ENCODE measurements around the gene SLC39A11. TPM values are rescaled to one million over a fixed set of nuclear protein-coding genes. Genes with fewer than 3 reads are reported as not detected.

SLC39A11 gene
- polyA plus RNA-seq, 1 donor: 24.4 TPM

- DNase-seq: no peak
Observed at GRCh38 chr17:72872396-72872795, 220.1 kb downstream of the SLC39A11 start.

- no peak for DNase-seq
Observed at GRCh38 chr17:72870367-72870985, 222.0 kb downstream of the SLC39A11 start.

DNA sequence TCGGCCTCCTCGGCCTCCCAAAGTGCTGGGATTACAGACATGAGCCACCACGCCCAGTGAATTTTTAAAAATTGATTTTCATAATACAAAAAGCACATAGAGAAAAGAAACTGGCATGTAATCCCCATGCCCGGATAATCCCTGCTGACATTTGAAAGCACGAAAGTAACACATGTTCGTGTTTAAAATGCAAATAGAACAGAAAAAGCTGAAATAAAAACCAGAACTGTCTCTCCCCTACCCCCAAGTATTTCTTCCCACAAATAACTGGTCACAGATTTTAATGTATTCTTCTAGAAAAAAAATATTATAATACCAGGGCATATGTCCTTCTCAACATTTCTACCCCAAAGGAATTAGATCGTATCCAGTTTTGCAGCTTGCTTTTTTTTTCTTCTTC is 222.9 kb downstream of the SLC39A11 start:
- DNase-seq: no peak

- DNase-seq: no peak
Observed at GRCh38 chr17:72865954-72866353, 226.5 kb downstream of the SLC39A11 start.

GRCh38 chr17:72863526-72864211 is 228.8 kb downstream of the SLC39A11 start:
- DNase-seq: no peak

DNA sequence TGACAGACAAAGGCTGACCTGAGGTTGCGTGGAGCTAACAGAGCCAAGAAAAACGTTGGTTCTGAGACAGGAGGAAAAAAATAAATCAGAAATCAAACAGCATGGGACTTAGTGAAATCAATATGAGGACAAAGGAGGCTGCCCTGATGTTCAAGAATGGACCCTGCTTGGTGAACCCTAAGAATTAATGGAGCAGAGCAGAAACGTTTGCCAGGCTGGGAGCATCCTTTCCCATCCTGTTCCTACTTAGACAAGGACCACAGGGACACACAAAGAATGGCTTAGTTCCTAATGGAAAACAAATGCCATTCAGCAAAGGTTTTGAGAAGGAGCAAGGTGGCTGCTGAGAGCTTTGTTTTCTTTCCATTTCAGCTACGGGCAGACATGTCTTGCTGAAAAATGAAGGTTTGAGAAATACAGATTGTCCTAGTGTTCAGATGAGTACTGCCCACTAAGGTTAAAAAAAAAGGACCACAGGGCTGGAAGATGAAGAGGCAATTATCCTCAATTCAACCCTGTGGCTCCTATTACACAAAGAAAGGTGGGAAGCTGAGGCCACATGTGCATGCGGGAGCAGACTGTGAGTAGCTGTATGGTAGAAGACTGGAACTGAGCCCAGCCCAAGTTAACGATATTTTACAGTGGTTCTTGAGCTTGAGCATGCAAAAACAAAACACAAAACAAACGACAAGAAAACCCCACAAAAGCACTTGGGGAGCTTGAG is 230.1 kb downstream of the SLC39A11 start:
- peak; percentile 17 for DNase-seq

GRCh38 chr17:72861811-72862210 is 230.7 kb downstream of the SLC39A11 start:
- no peak for DNase-seq

DNA sequence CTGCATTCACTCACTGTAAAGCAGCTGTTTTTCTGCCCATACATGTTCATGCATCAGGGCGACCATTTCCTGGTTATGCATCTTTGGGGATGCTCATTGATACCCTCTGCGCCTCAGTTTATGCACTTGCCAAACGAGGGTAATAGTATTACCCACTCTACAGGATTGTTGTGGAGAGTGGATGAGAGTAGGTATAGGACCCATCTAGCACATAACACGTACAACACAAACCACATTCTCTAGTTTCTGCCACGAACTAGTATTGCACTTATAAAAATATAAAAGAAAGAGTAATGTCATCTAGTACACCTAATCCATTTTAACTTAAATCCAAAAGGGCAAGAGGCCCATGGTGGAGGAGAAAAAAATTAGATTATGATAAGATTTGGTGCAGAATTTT is 231.7 kb downstream of the SLC39A11 start:
- no peak for DNase-seq

DNA sequence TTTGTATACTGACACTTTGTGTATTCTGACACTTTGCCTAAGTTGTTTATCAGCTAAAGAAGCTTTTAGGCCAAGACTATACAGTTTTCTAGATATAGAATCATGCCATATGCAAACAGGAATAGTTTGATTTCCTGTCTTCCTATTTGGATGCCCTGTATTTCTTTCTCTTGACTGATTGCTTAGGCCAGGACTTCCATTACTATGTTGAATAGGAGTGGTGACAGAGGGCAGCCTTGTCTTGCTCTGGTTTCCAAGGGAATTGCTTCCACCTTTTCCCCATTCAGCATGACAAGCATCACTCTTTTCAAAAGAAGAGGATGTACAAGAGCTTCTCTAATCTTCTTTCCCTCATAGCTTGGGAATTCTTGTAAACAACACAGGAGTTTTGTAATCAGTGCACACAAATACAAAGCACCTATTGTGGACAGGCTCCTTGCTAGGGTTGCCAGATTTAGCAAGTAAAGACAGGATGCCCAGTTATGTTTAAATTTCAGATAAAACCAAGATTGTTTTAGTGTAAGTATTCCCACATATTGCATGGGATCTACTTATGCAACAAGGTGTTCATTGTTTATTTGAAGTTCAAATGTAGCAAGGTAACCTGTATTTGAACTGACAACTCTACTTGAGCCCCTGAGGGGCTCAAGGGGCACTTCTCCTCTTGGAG is 233.5 kb downstream of the SLC39A11 start:
- no peak for DNase-seq

DNA sequence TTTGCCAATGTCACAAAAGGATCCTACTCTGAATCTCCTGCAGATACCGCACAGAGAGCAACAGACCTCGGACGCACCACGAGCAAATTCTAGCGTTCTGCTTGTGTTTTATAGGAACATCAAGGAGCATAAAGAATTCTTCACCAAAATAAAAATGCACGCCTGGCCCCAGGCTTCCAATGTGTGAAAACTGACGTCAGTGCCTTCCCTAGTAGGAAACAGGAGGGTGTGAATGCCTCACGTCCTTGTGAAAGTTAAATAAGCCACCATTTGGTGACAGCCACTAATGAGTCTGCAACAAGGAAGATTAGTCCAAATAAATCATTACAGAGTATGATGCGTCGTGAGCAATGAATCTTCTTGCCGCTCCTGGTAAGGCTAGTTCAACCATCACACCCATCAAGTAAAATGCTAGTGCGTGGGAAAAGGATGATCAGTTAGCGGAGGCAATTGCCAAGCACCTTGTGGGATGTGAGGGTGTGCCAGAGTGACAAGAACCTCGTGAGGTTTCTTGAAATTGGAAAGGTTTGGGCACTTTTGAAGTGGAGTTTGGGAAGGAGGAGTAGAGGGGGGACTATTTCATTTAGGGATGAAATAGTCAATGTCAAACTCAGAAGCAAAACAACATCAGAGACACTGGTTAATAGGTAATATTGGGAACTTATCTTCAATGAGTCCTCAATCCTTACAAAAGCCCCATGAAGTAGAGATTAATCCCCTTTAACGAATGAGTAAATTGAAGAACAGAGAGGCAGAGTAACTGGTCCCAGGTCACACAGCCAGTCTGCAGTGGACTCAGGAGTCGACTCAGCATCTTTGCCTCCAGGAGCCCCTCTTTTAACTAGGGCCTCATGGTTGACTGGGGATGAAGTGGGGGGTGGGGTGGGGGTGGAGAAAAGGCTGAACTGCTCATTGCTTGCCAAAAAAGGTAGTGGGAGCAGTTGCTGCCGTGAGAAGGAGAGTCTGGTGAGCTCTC is 238.8 kb downstream of the SLC39A11 start:
- no peak for DNase-seq

- no peak for DNase-seq
Observed at GRCh38 chr17:72852277-72852938, 240.1 kb downstream of the SLC39A11 start.

- no peak for DNase-seq
Observed at GRCh38 chr17:72850410-72851118, 241.9 kb downstream of the SLC39A11 start.

DNA sequence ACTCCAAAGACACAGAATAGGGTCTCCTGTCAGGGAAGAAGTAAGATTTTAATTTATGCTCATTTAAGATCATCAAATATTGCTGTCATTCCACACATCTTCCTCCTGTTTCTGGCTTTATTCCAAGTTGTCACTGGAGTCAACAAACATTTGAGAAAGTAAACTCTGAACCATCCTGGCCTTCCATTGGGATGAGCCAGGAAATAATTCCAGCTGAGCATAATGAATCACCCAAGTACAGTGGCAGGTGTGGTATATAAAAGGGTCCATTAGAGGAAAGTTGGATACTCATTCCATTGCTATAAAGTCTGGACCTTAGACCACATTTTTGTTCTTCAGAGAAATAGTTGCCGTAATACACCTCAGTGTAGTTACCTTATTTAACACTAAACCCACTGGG is 246.1 kb downstream of the SLC39A11 start:
- no peak for DNase-seq

DNA sequence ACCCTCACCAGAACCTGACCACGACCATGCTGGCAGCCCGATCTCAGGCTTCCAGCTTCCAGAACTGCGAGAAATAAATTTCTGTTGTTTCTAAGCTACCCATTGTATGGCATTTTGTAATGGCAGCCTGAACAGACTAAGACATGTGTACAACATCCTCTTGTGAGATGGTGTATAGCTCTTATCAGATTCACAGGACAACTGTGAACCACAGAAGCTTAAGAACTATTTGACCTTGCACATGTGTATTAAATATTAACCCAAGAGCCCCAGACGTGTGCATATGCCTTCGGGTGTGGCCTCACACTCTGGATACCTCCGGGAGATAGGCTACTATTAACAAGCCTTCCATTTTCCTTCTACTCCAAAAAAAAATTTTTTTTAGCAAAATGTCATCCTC is 248.9 kb downstream of the SLC39A11 start:
- DNase-seq: no peak

GRCh38 chr17:72840019-72840418 is 252.5 kb downstream of the SLC39A11 start:
- peak; percentile 13 for DNase-seq

- peak; percentile 3 for DNase-seq
Observed at GRCh38 chr17:72839131-72839725, 253.3 kb downstream of the SLC39A11 start.

GRCh38 chr17:72838581-72838980 is 253.9 kb downstream of the SLC39A11 start:
- DNase-seq: no peak

DNA sequence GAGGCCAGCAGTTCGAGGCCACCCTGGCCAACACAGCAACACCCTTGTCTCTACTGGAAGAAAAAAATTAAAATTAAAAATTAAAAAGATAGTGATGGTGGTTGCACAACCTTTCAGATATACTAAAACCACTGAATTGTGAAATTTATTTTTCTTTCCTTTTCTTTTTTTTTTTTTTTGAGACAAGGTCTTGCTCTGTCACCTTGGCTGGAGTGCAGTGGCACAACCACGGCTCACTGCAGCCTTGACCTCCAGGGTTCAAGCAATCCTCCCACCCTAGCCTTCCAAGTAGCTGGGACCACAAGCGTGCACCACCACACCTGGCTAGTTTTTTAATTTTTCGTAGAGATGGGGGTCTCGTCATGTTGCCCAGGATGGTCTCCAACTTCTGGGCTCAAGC is 254.4 kb downstream of the SLC39A11 start:
- DNase-seq: no peak

- DNase-seq: no peak
Observed at GRCh38 chr17:72837335-72837734, 255.2 kb downstream of the SLC39A11 start.

Measured in left kidney (tissue), 2 donors.